ENCODE results near the gene THRA. TPM values are rescaled to one million over a fixed set of nuclear protein-coding genes. Genes with fewer than 3 reads are reported as not detected.

Gene THRA
- total RNA-seq, 1 experiment from 2014 or later, result 11.7 TPM

DNA sequence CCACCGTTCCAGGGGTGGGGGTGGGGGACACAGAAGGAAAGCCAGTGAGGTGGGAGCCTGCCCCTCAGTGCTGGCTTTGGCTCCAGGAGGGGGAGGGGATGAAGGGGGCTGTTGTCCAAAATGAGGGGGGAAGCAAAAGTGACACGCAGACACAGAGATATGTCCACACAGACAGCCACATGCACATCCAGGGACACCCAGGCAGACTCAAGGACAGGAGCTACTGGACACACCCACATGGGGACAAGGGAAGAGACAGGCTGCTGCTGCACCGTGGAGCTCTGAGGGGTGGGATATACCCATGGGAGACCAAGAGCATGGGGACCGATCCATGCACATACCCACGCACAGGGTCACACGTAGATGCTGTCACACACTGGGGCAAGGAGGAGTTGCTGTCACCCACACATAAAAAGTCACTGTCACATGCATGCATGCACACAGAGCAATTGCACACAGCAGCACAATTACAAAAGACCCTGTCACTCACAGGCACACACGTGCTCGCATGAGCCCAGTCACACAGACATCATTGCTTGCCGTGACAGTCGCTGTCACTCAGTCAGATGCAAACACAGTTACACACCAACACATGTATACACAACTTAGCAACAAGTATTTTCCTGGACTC lies 1.3 kb downstream of the THRA start:
- Histone ChIP-seq H3K36me3 (ENCODE audit: control insufficient read depth, insufficient read depth, low read length) (no peaks in the 10 kb centered on the region), H3K4me3 (ENCODE audit: low read depth in 2 of 2, low read length in 2 of 2) (peak overlapping the region; percentile 67 to 84), H3K27ac (ENCODE audit: low read length) (peak overlapping the region; percentile 41; the same call in 1 of the 2 replicates), H3K27me3 (ENCODE audit: control insufficient read depth, insufficient read depth, low read length) (no peaks in the 10 kb centered on the region), H3K9me3 (ENCODE audit: control insufficient read depth, insufficient read depth, low read depth, low read length) (no peaks in the 10 kb centered on the region), H3K4me1 (ENCODE audit: control insufficient read depth, insufficient read depth, low read length) (peaks cover 35% of the 10 kb centered on the region)
- TSS peak; percentile 51 for BruUV-seq (replicated peaks)
- ChIA-PET POLR2A (interaction anchor here (0.6 to 0.9 kb wide), 2 partner anchors 10 to 57 kb away, joined by 3 to 7 read pairs; no protein-coding TSS in a partner anchor), CTCF (interaction anchor here (0.5 to 2.0 kb wide), 4 partner anchors 11 to 46 kb away, joined by 3 to 9 read pairs (median 6); no protein-coding TSS in a partner anchor)
- no peak for ATAC-seq
- intact Hi-C loops (cut with micrococcal nuclease; ENCODE audit: unreplicated experiment), result no loop called here
- DNase-seq (ENCODE audit: low read depth, low spot score), result no peak
- TF ChIP-seq TCF7L2 (IDR thresholded peaks at IDR 0.05; ENCODE audit: low read depth, low read length) (no peak), POLR2AphosphoS5 (IDR thresholded peaks at IDR 0.05; ENCODE audit: low read depth, low read length) (no peak), SIN3A (IDR thresholded peaks at IDR 0.05; ENCODE audit: borderline replicate concordance, insufficient read depth, low read depth, low read length) (no peak)
- TF ChIP-seq, protein P1, sequence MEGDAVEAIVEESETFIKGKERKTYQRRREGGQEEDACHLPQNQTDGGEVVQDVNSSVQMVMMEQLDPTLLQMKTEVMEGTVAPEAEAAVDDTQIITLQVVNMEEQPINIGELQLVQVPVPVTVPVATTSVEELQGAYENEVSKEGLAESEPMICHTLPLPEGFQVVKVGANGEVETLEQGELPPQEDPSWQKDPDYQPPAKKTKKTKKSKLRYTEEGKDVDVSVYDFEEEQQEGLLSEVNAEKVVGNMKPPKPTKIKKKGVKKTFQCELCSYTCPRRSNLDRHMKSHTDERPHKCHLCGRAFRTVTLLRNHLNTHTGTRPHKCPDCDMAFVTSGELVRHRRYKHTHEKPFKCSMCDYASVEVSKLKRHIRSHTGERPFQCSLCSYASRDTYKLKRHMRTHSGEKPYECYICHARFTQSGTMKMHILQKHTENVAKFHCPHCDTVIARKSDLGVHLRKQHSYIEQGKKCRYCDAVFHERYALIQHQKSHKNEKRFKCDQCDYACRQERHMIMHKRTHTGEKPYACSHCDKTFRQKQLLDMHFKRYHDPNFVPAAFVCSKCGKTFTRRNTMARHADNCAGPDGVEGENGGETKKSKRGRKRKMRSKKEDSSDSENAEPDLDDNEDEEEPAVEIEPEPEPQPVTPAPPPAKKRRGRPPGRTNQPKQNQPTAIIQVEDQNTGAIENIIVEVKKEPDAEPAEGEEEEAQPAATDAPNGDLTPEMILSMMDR (IDR thresholded peaks at IDR 0.05), result no peak
- TF ChIP-seq, protein P2, sequence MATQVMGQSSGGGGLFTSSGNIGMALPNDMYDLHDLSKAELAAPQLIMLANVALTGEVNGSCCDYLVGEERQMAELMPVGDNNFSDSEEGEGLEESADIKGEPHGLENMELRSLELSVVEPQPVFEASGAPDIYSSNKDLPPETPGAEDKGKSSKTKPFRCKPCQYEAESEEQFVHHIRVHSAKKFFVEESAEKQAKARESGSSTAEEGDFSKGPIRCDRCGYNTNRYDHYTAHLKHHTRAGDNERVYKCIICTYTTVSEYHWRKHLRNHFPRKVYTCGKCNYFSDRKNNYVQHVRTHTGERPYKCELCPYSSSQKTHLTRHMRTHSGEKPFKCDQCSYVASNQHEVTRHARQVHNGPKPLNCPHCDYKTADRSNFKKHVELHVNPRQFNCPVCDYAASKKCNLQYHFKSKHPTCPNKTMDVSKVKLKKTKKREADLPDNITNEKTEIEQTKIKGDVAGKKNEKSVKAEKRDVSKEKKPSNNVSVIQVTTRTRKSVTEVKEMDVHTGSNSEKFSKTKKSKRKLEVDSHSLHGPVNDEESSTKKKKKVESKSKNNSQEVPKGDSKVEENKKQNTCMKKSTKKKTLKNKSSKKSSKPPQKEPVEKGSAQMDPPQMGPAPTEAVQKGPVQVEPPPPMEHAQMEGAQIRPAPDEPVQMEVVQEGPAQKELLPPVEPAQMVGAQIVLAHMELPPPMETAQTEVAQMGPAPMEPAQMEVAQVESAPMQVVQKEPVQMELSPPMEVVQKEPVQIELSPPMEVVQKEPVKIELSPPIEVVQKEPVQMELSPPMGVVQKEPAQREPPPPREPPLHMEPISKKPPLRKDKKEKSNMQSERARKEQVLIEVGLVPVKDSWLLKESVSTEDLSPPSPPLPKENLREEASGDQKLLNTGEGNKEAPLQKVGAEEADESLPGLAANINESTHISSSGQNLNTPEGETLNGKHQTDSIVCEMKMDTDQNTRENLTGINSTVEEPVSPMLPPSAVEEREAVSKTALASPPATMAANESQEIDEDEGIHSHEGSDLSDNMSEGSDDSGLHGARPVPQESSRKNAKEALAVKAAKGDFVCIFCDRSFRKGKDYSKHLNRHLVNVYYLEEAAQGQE (IDR thresholded peaks at IDR 0.05; ENCODE audit: insufficient read depth in 1 of 2, low read depth in 2 of 2, low read length in 1 of 2), result no peak
- in situ Hi-C loops (cut with HindIII; ENCODE audit: low pct_unique_long_range_greater_than_20kb, low sequenced_read_pairs), result no loop called here

DNA sequence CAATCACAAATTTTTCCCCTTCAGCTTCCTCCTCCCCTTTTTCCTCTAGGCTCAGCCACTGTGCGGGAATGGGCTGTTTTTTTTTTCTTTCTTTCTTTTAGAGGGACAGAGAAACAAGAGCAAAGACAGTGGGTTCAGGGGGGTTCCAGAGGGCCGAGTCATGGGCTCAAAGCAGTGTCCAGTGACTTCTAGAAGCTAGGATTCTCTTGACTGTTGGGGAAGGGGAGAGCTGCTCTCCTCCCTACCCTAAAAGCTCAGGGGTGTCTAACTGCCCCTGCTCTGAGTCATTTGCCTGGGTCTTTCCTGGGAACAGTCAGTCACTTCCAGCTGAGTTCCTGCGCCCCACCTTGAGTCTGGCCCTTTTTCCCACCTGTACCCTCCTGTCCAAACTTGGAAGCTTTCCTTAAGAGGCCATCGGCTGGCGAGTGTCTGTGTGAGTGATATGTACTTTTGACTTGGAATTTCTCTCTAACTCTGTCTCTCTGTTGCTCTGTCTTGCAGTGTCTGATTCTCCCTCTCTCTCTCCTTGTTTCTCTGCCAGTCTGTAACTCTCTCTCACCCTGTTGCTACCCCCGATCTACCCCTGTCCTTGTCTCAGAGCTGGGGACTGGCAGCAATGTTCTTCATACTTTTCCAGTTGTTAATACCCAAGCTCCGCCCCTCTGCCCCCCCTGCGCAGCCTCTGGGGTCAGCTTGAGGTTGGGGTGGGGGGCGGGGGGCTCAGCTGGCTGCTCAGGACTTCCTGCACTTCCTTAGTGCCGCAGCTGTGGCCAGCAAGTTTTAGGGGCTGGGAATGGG lies 2.4 kb downstream of the THRA start:
- no peaks in the 10 kb centered on the region for H3K27me3 ChIP-seq (ENCODE audit: control insufficient read depth, insufficient read depth, low read length)
- ChIA-PET CTCF (interaction anchor here (0.6 to 2.0 kb wide), 6 partner anchors 10 to 398 kb away, joined by 3 to 9 read pairs (median 5); no protein-coding TSS in a partner anchor), POLR2A (interaction anchor here (0.6 to 0.9 kb wide), 3 partner anchors 9 to 133 kb away, joined by 3 read pairs; partner anchors contain the start of gene MED24)
- ATAC-seq, result no peak
- H3K36me3 ChIP-seq (ENCODE audit: control insufficient read depth, insufficient read depth, low read length), result no peaks in the 10 kb centered on the region
- DNase-seq (ENCODE audit: low read depth, low spot score), result no peak
- no peaks in the 10 kb centered on the region for H3K9me3 ChIP-seq (ENCODE audit: control insufficient read depth, insufficient read depth, low read depth, low read length)
- intact Hi-C loops (cut with micrococcal nuclease; ENCODE audit: unreplicated experiment), result no loop called here
- BruUV-seq (replicated peaks), result no TSS peak
- TF ChIP-seq SIN3A (IDR thresholded peaks at IDR 0.05; ENCODE audit: borderline replicate concordance, insufficient read depth, low read depth, low read length) (no peak), POLR2AphosphoS5 (IDR thresholded peaks at IDR 0.05; ENCODE audit: low read depth, low read length) (no peak), TCF7L2 (IDR thresholded peaks at IDR 0.05; ENCODE audit: low read depth, low read length) (no peak)
- TF ChIP-seq, protein P1 (IDR thresholded peaks at IDR 0.05), result no peak
- TF ChIP-seq, protein P2 (IDR thresholded peaks at IDR 0.05; ENCODE audit: insufficient read depth in 1 of 2, low read depth in 2 of 2, low read length in 1 of 2), result no peak
- H3K4me3 ChIP-seq (ENCODE audit: low read depth in 2 of 2, low read length in 2 of 2), result peak overlapping the region in 1 of 2 experiments; percentile 23; a peak in 2 of 4 replicates
- peaks cover 46% of the 10 kb centered on the region for H3K4me1 ChIP-seq (ENCODE audit: control insufficient read depth, insufficient read depth, low read length)
- in situ Hi-C loops (cut with HindIII; ENCODE audit: low pct_unique_long_range_greater_than_20kb, low sequenced_read_pairs), result no loop called here
- peak overlapping the region; percentile 7; the same call in 1 of the 2 replicates for H3K27ac ChIP-seq (ENCODE audit: low read length)

Data from Panc1 (cell line).